Testis (tissue), 2 donors: ENCODE data around the gene TRIB2.

Source experiments
- POLR2A ChIP-seq: fragments of 450-650 bp; IDR thresholded peaks from one replicate; pipeline ENCODE4 v1.6.1; 2017; ENCODE audit warnings: antibody characterized with exemption, mild to moderate bottlenecking, moderate library complexity
- TF ChIP-seq, protein P1 (sequence below), 3 experiments: fragments of 450-650 bp in 2 of 3; fragments of 200-600 bp in 1 of 3; sonication (generic) in 1 of 3; IDR thresholded peaks; one replicate each; pipeline ENCODE4 v1.5.1; 2016 to 2019; ENCODE audit warnings: antibody characterized with exemption in 3 of 3, mild to moderate bottlenecking in 2 of 3, moderate library complexity in 1 of 3

DNA sequence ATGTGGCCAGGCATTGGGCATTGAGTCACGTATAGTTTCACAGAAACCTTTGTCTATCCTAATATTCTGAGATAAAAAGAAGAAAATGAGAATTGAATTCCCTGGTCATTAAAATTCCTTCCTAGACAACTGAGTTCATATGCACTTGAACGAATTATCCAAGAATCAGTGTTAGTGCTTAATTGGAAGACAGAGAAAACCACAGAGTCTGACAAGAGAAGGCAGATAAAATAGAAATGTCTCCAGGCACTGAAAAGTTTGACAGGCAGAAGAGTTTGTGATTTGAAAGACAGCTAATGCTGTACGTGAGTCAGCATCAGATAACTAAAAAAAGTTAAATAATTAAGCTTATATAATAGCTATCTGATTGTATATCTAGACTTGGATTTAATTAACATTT is 47.7 kb upstream of the TRIB2 start:
- TF ChIP-seq, protein P1, sequence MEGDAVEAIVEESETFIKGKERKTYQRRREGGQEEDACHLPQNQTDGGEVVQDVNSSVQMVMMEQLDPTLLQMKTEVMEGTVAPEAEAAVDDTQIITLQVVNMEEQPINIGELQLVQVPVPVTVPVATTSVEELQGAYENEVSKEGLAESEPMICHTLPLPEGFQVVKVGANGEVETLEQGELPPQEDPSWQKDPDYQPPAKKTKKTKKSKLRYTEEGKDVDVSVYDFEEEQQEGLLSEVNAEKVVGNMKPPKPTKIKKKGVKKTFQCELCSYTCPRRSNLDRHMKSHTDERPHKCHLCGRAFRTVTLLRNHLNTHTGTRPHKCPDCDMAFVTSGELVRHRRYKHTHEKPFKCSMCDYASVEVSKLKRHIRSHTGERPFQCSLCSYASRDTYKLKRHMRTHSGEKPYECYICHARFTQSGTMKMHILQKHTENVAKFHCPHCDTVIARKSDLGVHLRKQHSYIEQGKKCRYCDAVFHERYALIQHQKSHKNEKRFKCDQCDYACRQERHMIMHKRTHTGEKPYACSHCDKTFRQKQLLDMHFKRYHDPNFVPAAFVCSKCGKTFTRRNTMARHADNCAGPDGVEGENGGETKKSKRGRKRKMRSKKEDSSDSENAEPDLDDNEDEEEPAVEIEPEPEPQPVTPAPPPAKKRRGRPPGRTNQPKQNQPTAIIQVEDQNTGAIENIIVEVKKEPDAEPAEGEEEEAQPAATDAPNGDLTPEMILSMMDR (IDR thresholded peaks at IDR 0.05) = no peak
- no peak for TF ChIP-seq POLR2A
